Daoy (cell line): ENCODE data around the gene RASIP1. TPM values are rescaled to one million over a fixed set of nuclear protein-coding genes. Genes with fewer than 3 reads are reported as not detected.
"Not testable (repeated sequence)": the region's sequence is repeated elsewhere in the genome, so short reads cannot be mapped to it uniquely, and the experiment has no call there.

ENCODE experiments used
- DNase-seq: peaks from one replicate; pipeline ENCODE4 v3.0.0-alpha.2; 2015; ENCODE audit warnings: low read depth
- total RNA-seq: library from RNA; depleted of rRNA; stranded (reverse); fragments of >200 nt; shearing (Covaris generic); gene quantifications from 2 replicates; pipeline ENCODE4 v1.2.3, GENCODE V29; 2014; rRNA removed

The RASIP1 gene
- 0.17 TPM in 1 of 2 replicates, not detected in the other for total RNA-seq

GRCh38 chr19:48740164-48740972, at the start of gene RASIP1:
TSS of gene RASIP1 (minus strand) at chr19:48740610. CDS start at chr19:48740282, 328 bp downstream.
- DNase-seq, result no peak

GRCh38 chr19:48787331-48787730, 46.9 kb upstream of the RASIP1 start:
- DNase-seq, result not testable (repeated sequence)

GRCh38 chr19:48786422-48786821, 46.0 kb upstream of the RASIP1 start:
- not testable (repeated sequence) for DNase-seq

GRCh38 chr19:48784527-48784926, 44.1 kb upstream of the RASIP1 start:
- DNase-seq, result no peak

GRCh38 chr19:48780631-48781391, 40.4 kb upstream of the RASIP1 start:
- peak; percentile 58 for DNase-seq

GRCh38 chr19:48779636-48780035, 39.2 kb upstream of the RASIP1 start:
- DNase-seq, result no peak

- DNase-seq, result no peak
Observed at GRCh38 chr19:48777720-48778119, 37.3 kb upstream of the RASIP1 start.

- no peak for DNase-seq
Observed at GRCh38 chr19:48777139-48777538, 36.7 kb upstream of the RASIP1 start.

GRCh38 chr19:48772503-48772953, 32.1 kb upstream of the RASIP1 start:
- DNase-seq, result no peak

- no peak for DNase-seq
Observed at GRCh38 chr19:48770734-48771472, 30.5 kb upstream of the RASIP1 start.

- DNase-seq, result no peak
Observed at GRCh38 chr19:48770266-48770665, 29.9 kb upstream of the RASIP1 start.

GRCh38 chr19:48768994-48769713, 28.7 kb upstream of the RASIP1 start:
- DNase-seq, result no peak

GRCh38 chr19:48768171-48768753, 27.9 kb upstream of the RASIP1 start:
- not testable (repeated sequence) for DNase-seq

- not testable (repeated sequence) for DNase-seq
Observed at GRCh38 chr19:48765816-48766215, 25.4 kb upstream of the RASIP1 start.

GRCh38 chr19:48760504-48761205, 20.2 kb upstream of the RASIP1 start:
- DNase-seq, result peak; percentile 50

- DNase-seq, result no peak
Observed at GRCh38 chr19:48757741-48758144, 17.3 kb upstream of the RASIP1 start.

- DNase-seq, result no peak
Observed at GRCh38 chr19:48757089-48757675, 16.8 kb upstream of the RASIP1 start.

GRCh38 chr19:48756686-48757085, 16.3 kb upstream of the RASIP1 start:
- no peak for DNase-seq

GRCh38 chr19:48756212-48756611, 15.8 kb upstream of the RASIP1 start:
- no peak for DNase-seq

GRCh38 chr19:48755787-48756186, 15.4 kb upstream of the RASIP1 start:
- no peak for DNase-seq
